SK-N-SH treated with all-trans-retinoic acid at 6 μM for 48 hours (cell line): ENCODE results near the gene OBI1.

ENCODE experiments used
- ARNTL ChIP-seq: fragments of 450-650 bp; formaldehyde crosslinking; IDR thresholded peaks from 2 replicates; pipeline ENCODE4 v1.5.0; 2020; ENCODE audit warnings: low read depth, mild to moderate bottlenecking, moderate library complexity, borderline replicate concordance
- BACH2 ChIP-seq: fragments of 250-450 bp; sonication (Bioruptor Pico); IDR thresholded peaks from 2 replicates; pipeline ENCODE4 v1.9.0; 2021; ENCODE audit warnings: mild to moderate bottlenecking, borderline replicate concordance
- ESRRG ChIP-seq: fragments of 250-450 bp; sonication (Bioruptor Pico); IDR thresholded peaks from 2 replicates; pipeline ENCODE4 v1.6.1; 2021; ENCODE audit warnings: mild to moderate bottlenecking
- ISL1 ChIP-seq: fragments of 250-450 bp; sonication (Bioruptor Pico); IDR thresholded peaks from 2 replicates; pipeline ENCODE4 v2.1.2; 2022; ENCODE audit warnings: mild to moderate bottlenecking, moderate library complexity
- OSR1 ChIP-seq: fragments of 250-450 bp; sonication (Bioruptor Pico); IDR thresholded peaks from 2 replicates; pipeline ENCODE4 v1.8.0; 2022; ENCODE audit warnings: moderate library complexity, mild to moderate bottlenecking, inconsistent platforms
- PATZ1 ChIP-seq: fragments of 250-450 bp; sonication (Bioruptor Pico); IDR thresholded peaks from 2 replicates; pipeline ENCODE4 v1.8.0; 2020; ENCODE audit warnings: mild to moderate bottlenecking, moderate library complexity, borderline replicate concordance
- PPARA ChIP-seq: fragments of 250-450 bp; sonication (Bioruptor Pico); IDR thresholded peaks from 2 replicates; pipeline ENCODE4 v1.5.0; 2020; ENCODE audit warnings: mild to moderate bottlenecking, borderline replicate concordance
- RARB ChIP-seq: fragments of 250-450 bp; sonication (Bioruptor Pico); IDR thresholded peaks from 2 replicates; pipeline ENCODE4 v1.8.0; 2021; ENCODE audit warnings: mild to moderate bottlenecking, moderate library complexity
- TSHZ2 ChIP-seq: fragments of 250-450 bp; sonication (Bioruptor Pico); IDR thresholded peaks from 2 replicates; pipeline ENCODE4 v1.5.0; 2020; ENCODE audit warnings: mild to moderate bottlenecking, moderate library complexity
- ZFP3 ChIP-seq: fragments of 250-450 bp; sonication (Bioruptor Pico); IDR thresholded peaks from 2 replicates; pipeline ENCODE4 v1.5.0; 2020; ENCODE audit warnings: mild to moderate bottlenecking, moderate library complexity
- ZFP30 ChIP-seq: fragments of 450-650 bp; formaldehyde crosslinking; IDR thresholded peaks from 2 replicates; pipeline ENCODE4 v1.5.0; 2022; ENCODE audit warnings: mild to moderate bottlenecking, moderate library complexity
- ZNF565 ChIP-seq: fragments of 450-650 bp; formaldehyde crosslinking; conservative IDR thresholded peaks from 2 replicates; pipeline ENCODE4 v1.5.0; 2020; ENCODE audit warnings: low read depth, mild to moderate bottlenecking, moderate library complexity
- ZNF70 ChIP-seq: fragments of 450-650 bp; formaldehyde crosslinking; IDR thresholded peaks from 2 replicates; pipeline ENCODE4 v1.5.0; 2020; ENCODE audit warnings: mild to moderate bottlenecking, moderate library complexity

GRCh38 chr13:78618411-78618810 is 40.5 kb downstream of the OBI1 start:
- TF ChIP-seq ZNF70 (CRISPR knock-in tag) (no peak), ZFP30 (no peak), ZNF565 (no peak), ZFP3 (CRISPR knock-in tag) (no peak), PPARA (CRISPR knock-in tag) (no peak), ISL1 (no peak), ARNTL (CRISPR knock-in tag) (no peak), TSHZ2 (no peak), OSR1 (CRISPR knock-in tag) (no peak), BACH2 (CRISPR knock-in tag) (no peak), PATZ1 (no peak), RARB (CRISPR knock-in tag) (no peak), ESRRG (CRISPR knock-in tag) (no peak)
